SK-N-SH treated with all-trans-retinoic acid at 6 μM for 48 hours (cell line): ENCODE results near the gene STUM.

ENCODE experiments used
- ATAC-seq: fragments of 200-7000 bp; cut with Tn5 transposase; 3 replicates; pipeline ENCODE4 v1.9.1; 2020; ENCODE audit warnings: mild to moderate bottlenecking, moderate library complexity
- ARNTL ChIP-seq: fragments of 450-650 bp; formaldehyde crosslinking; IDR thresholded peaks from 2 replicates; pipeline ENCODE4 v1.5.0; 2020; ENCODE audit warnings: low read depth, mild to moderate bottlenecking, moderate library complexity, borderline replicate concordance
- BACH2 ChIP-seq: fragments of 250-450 bp; sonication (Bioruptor Pico); IDR thresholded peaks from 2 replicates; pipeline ENCODE4 v1.9.0; 2021; ENCODE audit warnings: mild to moderate bottlenecking, borderline replicate concordance
- CREB5 ChIP-seq: fragments of 250-450 bp; sonication (Bioruptor Pico); IDR thresholded peaks from 2 replicates; pipeline ENCODE4 v1.5.1; 2020; ENCODE audit warnings: low read depth, mild to moderate bottlenecking, moderate library complexity
- CSDC2 ChIP-seq: fragments of 250-450 bp; sonication (Bioruptor Pico); IDR thresholded peaks from 2 replicates; pipeline ENCODE4 v1.5.0; 2020; ENCODE audit warnings: mild to moderate bottlenecking, moderate library complexity
- ESRRG ChIP-seq: fragments of 250-450 bp; sonication (Bioruptor Pico); IDR thresholded peaks from 2 replicates; pipeline ENCODE4 v1.6.1; 2021; ENCODE audit warnings: mild to moderate bottlenecking
- GLIS3 ChIP-seq: fragments of 250-450 bp; sonication (Bioruptor Pico); IDR thresholded peaks from 2 replicates; pipeline ENCODE4 v1.5.0; 2020; ENCODE audit warnings: mild to moderate bottlenecking, moderate library complexity
- PATZ1 ChIP-seq: fragments of 250-450 bp; sonication (Bioruptor Pico); IDR thresholded peaks from 2 replicates; pipeline ENCODE4 v1.8.0; 2020; ENCODE audit warnings: mild to moderate bottlenecking, moderate library complexity, borderline replicate concordance
- POU6F1 ChIP-seq: fragments of 250-450 bp; sonication (Bioruptor Pico); IDR thresholded peaks from 2 replicates; pipeline ENCODE4 v1.8.0; 2021; ENCODE audit warnings: low read depth, mild to moderate bottlenecking, moderate library complexity, borderline replicate concordance
- PPARA ChIP-seq: fragments of 250-450 bp; sonication (Bioruptor Pico); IDR thresholded peaks from 2 replicates; pipeline ENCODE4 v1.5.0; 2020; ENCODE audit warnings: mild to moderate bottlenecking, borderline replicate concordance
- SNAI2 ChIP-seq: fragments of 250-450 bp; sonication (Bioruptor Pico); IDR thresholded peaks from 2 replicates; pipeline ENCODE4 v1.5.0; 2020; ENCODE audit warnings: mild to moderate bottlenecking, moderate library complexity
- TOX ChIP-seq: fragments of 250-450 bp; sonication (Bioruptor Pico); IDR thresholded peaks from 2 replicates; pipeline ENCODE4 v1.8.0; 2021; ENCODE audit warnings: mild to moderate bottlenecking, moderate library complexity, borderline replicate concordance
- ZC3H10 ChIP-seq: fragments of 250-450 bp; sonication (Bioruptor Pico); IDR thresholded peaks from 2 replicates; pipeline ENCODE4 v1.5.1; 2021; ENCODE audit warnings: mild to moderate bottlenecking, moderate library complexity
- ZFP3 ChIP-seq: fragments of 250-450 bp; sonication (Bioruptor Pico); IDR thresholded peaks from 2 replicates; pipeline ENCODE4 v1.5.0; 2020; ENCODE audit warnings: mild to moderate bottlenecking, moderate library complexity
- ZFP30 ChIP-seq: fragments of 450-650 bp; formaldehyde crosslinking; IDR thresholded peaks from 2 replicates; pipeline ENCODE4 v1.5.0; 2022; ENCODE audit warnings: mild to moderate bottlenecking, moderate library complexity
- ZNF70 ChIP-seq: fragments of 450-650 bp; formaldehyde crosslinking; IDR thresholded peaks from 2 replicates; pipeline ENCODE4 v1.5.0; 2020; ENCODE audit warnings: mild to moderate bottlenecking, moderate library complexity
- ZNF8 ChIP-seq: fragments of 450-650 bp; formaldehyde crosslinking; IDR thresholded peaks from 2 replicates; pipeline ENCODE4 v1.5.0; 2020; ENCODE audit warnings: mild to moderate bottlenecking, moderate library complexity
- TF ChIP-seq, protein P1 (sequence below): fragments of 250-450 bp; sonication (Bioruptor Pico); IDR thresholded peaks from 2 replicates; pipeline ENCODE4 v1.5.0; 2020; ENCODE audit warnings: mild to moderate bottlenecking, moderate library complexity
- TF ChIP-seq, protein P2 (sequence below): fragments of 250-450 bp; sonication (Bioruptor Pico); IDR thresholded peaks from 2 replicates; pipeline ENCODE4 v1.5.1; 2021; ENCODE audit warnings: mild to moderate bottlenecking, moderate library complexity

Gene STUM

DNA sequence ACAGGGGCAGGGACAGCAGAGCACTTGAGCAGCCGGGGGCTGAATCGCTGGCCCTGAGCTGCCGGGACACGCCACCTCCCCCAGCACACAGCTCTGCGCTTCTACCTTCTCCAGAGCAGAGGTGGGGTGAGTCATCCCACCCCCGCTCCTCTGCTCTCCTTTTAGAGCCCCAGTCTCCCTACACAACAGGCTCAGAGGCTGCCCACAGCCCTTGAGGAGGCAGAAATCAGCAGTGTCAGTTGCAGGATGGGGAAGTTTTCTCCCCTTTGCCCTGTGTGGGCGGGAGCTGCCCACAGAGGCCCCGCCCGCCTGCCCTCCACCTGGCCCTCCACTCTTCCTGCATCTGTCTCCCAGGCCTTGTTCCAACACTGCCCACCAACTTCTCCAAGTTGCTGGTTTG is 94.6 kb downstream of the STUM start:
- TF ChIP-seq ESRRG (CRISPR knock-in tag), result no peak
- peak; percentile 86 for ATAC-seq

DNA sequence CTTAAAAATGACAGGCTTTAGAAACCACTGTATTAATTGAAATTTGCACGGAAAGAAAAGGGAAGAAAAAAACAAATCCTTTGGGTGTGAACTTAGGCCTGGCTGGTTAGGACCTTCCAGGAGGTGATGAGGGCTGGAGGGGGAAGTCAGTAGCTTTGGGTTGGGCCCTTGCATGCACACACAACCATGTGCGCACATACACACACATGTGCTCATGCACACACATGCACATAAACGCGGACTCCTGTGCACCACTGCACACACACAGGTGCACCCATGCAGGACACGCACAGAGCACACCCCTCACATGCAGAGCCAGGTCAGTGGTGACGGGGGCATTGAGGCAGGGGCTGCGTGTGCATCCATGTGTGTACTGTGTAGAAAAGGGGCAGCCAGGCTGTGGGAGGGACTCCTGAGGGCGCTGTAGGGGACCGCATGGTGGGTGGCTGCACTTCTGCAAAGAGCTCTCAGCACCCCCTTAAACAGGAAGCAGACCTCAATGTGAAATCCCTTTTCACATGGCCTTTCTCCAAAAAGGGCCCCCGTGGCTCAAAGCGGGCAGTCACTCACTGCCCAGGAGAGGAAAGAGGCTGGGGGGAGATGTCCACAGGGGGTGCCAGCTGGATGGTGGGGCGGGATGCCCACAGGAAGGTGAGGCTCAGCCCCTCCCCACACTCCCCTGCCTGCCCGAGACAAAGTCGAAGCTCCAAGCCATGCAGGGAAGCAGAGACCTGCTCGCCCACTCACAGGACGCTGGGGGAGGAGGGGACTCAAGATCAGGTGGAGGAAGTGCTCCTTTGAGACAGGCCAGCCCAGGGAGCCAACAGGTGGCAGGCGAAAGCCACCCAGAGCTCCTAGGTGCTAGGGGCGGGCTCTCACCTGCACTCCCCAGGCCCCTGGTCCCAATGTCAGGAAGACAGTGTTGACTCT is 95.3 kb downstream of the STUM start:
- TF ChIP-seq ESRRG (CRISPR knock-in tag) (no peak), CREB5 (no peak), PPARA (CRISPR knock-in tag) (no peak), ARNTL (CRISPR knock-in tag) (no peak), GLIS3 (CRISPR knock-in tag) (no peak), ZFP30 (CRISPR knock-in tag) (no peak), PATZ1 (CRISPR knock-in tag) (no peak), CSDC2 (CRISPR knock-in tag) (no peak), TOX (CRISPR knock-in tag) (no peak), ZFP3 (no peak), ZC3H10 (CRISPR knock-in tag) (no peak), POU6F1 (no peak), SNAI2 (no peak)
- TF ChIP-seq, protein P1, sequence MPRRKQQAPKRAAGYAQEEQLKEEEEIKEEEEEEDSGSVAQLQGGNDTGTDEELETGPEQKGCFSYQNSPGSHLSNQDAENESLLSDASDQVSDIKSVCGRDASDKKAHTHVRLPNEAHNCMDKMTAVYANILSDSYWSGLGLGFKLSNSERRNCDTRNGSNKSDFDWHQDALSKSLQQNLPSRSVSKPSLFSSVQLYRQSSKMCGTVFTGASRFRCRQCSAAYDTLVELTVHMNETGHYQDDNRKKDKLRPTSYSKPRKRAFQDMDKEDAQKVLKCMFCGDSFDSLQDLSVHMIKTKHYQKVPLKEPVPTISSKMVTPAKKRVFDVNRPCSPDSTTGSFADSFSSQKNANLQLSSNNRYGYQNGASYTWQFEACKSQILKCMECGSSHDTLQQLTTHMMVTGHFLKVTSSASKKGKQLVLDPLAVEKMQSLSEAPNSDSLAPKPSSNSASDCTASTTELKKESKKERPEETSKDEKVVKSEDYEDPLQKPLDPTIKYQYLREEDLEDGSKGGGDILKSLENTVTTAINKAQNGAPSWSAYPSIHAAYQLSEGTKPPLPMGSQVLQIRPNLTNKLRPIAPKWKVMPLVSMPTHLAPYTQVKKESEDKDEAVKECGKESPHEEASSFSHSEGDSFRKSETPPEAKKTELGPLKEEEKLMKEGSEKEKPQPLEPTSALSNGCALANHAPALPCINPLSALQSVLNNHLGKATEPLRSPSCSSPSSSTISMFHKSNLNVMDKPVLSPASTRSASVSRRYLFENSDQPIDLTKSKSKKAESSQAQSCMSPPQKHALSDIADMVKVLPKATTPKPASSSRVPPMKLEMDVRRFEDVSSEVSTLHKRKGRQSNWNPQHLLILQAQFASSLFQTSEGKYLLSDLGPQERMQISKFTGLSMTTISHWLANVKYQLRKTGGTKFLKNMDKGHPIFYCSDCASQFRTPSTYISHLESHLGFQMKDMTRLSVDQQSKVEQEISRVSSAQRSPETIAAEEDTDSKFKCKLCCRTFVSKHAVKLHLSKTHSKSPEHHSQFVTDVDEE, result no peak
- ATAC-seq, result no peak

GRCh38 chr1:226644541-226645176 is 96.1 kb downstream of the STUM start:
- TF ChIP-seq BACH2 (CRISPR knock-in tag) (no peak), CREB5 (no peak)
- no peak for ATAC-seq

DNA sequence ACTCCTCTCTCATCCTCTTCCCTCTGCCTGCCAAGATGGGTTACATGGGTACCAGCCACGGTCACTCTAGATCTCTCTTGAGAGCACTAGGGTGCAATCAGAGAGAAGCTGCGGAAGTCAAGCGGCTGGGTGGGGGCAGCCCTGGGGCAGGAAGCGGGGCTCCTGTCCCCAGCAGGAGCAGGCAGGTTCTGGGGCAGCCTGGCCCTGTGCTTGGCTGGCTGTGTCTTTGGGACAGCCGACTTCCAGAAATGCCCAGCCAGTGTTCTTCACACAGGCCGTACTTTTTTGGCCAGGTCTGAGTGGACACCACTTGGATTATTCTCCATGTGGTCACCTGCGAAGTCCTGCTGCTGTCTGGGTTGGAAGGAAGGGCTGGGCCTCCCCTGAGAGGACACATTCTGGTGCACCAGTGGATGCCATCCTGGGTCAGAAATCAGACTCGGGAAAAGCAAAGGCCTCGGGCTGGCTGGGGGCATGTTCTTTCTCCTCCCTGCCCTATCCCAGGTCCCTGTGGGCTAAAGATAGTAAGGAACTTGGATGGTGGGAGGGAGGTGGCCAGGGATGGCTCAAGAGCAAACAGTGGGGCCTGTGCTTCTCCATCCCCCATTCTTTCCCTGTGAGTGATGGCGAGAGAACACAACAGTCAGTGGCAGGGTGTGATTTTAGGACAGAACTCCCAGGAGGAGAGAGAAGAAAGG is 96.9 kb downstream of the STUM start:
- no peak for ATAC-seq
- TF ChIP-seq, protein P1, result no peak
- TF ChIP-seq ZNF70 (CRISPR knock-in tag) (no peak), BACH2 (CRISPR knock-in tag) (no peak), ZNF8 (CRISPR knock-in tag) (no peak), SNAI2 (no peak), CREB5 (no peak), ZFP3 (no peak), GLIS3 (CRISPR knock-in tag) (no peak)
- TF ChIP-seq, protein P2, sequence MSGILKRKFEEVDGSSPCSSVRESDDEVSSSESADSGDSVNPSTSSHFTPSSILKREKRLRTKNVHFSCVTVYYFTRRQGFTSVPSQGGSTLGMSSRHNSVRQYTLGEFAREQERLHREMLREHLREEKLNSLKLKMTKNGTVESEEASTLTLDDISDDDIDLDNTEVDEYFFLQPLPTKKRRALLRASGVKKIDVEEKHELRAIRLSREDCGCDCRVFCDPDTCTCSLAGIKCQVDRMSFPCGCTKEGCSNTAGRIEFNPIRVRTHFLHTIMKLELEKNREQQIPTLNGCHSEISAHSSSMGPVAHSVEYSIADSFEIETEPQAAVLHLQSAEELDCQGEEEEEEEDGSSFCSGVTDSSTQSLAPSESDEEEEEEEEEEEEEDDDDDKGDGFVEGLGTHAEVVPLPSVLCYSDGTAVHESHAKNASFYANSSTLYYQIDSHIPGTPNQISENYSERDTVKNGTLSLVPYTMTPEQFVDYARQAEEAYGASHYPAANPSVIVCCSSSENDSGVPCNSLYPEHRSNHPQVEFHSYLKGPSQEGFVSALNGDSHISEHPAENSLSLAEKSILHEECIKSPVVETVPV, result no peak
